Measurements from ENCODE around the gene NGRN. TPM values are rescaled to one million over a fixed set of nuclear protein-coding genes. Genes with fewer than 3 reads are reported as not detected.
"Not testable (repeated sequence)": the region's sequence is repeated elsewhere in the genome, so short reads cannot be mapped to it uniquely, and the experiment has no call there.

NGRN gene
- total RNA-seq, 1 donor from 2014 or later: 103 TPM

- Mint-ChIP-seq H3K27me3 (peaks cover 4% of the 10 kb centered on the region), H3K9me3 (no peaks in the 10 kb centered on the region), H3K4me1 (ENCODE audit: unreplicated experiment) (no peaks in the 10 kb centered on the region), H3K27ac (no peak overlapping the region), H3K36me3 (no peaks in the 10 kb centered on the region), H3K4me3 (no peak overlapping the region)
- no peak for DNase-seq (ENCODE audit: extremely low spot score, unreplicated experiment)
- no peak for TF ChIP-seq CTCF (conservative IDR thresholded peaks at IDR 0.05)
Observed at GRCh38 chr15:90257776-90258175, 7.7 kb upstream of the NGRN start.

- H3K27ac Mint-ChIP-seq: no peak overlapping the region
Observed at GRCh38 chr15:90259524-90259923, 5.9 kb upstream of the NGRN start.

GRCh38 chr15:90260731-90261130, 4.7 kb upstream of the NGRN start:
- not testable (repeated sequence) for H3K27ac Mint-ChIP-seq; H3K36me3 Mint-ChIP-seq; H3K4me1 Mint-ChIP-seq (ENCODE audit: unreplicated experiment); H3K4me3 Mint-ChIP-seq; DNase-seq (ENCODE audit: extremely low spot score, unreplicated experiment); H3K9me3 Mint-ChIP-seq; H3K27me3 Mint-ChIP-seq

More at GRCh38 chr15:90259524-90259923, 5.9 kb upstream of the NGRN start:
- peaks cover 4% of the 10 kb centered on the region for H3K27me3 Mint-ChIP-seq
- H3K4me1 Mint-ChIP-seq (ENCODE audit: unreplicated experiment): no peaks in the 10 kb centered on the region
- H3K4me3 Mint-ChIP-seq: no peak overlapping the region
- TF ChIP-seq CTCF (conservative IDR thresholded peaks at IDR 0.05): no peak
- no peaks in the 10 kb centered on the region for H3K36me3 Mint-ChIP-seq
- H3K9me3 Mint-ChIP-seq: no peaks in the 10 kb centered on the region
- no peak for DNase-seq (ENCODE audit: extremely low spot score, unreplicated experiment)

- DNase-seq (ENCODE audit: extremely low spot score, unreplicated experiment): no peak
- Mint-ChIP-seq H3K4me3 (no peak overlapping the region), H3K27ac (no peak overlapping the region), H3K36me3 (no peaks in the 10 kb centered on the region), H3K27me3 (peaks cover 4% of the 10 kb centered on the region), H3K9me3 (no peaks in the 10 kb centered on the region), H3K4me1 (ENCODE audit: unreplicated experiment) (peaks cover 4% of the 10 kb centered on the region)
- no peak for TF ChIP-seq CTCF (conservative IDR thresholded peaks at IDR 0.05)
Observed at GRCh38 chr15:90261811-90262210, 3.7 kb upstream of the NGRN start.

GRCh38 chr15:90262426-90262825, 3.0 kb upstream of the NGRN start:
- no peak for DNase-seq (ENCODE audit: extremely low spot score, unreplicated experiment)
- no peak for TF ChIP-seq CTCF (conservative IDR thresholded peaks at IDR 0.05)
- Mint-ChIP-seq H3K27ac (no peak overlapping the region), H3K9me3 (no peaks in the 10 kb centered on the region), H3K4me1 (ENCODE audit: unreplicated experiment) (peaks cover 7% of the 10 kb centered on the region), H3K27me3 (no peaks in the 10 kb centered on the region), H3K4me3 (peak overlapping the region; percentile 1), H3K36me3 (no peaks in the 10 kb centered on the region)

- H3K27ac Mint-ChIP-seq: peak overlapping the region; percentile 97
- H3K36me3 Mint-ChIP-seq: peaks cover 10% of the 10 kb centered on the region
- peak overlapping the region; percentile 98 for H3K4me3 Mint-ChIP-seq
- no peaks in the 10 kb centered on the region for H3K9me3 Mint-ChIP-seq
- H3K27me3 Mint-ChIP-seq: no peaks in the 10 kb centered on the region
- TF ChIP-seq CTCF (conservative IDR thresholded peaks at IDR 0.05): no peak
- H3K4me1 Mint-ChIP-seq (ENCODE audit: unreplicated experiment): peaks cover 20% of the 10 kb centered on the region
- no peak for DNase-seq (ENCODE audit: extremely low spot score, unreplicated experiment)
Observed at GRCh38 chr15:90264671-90265070, 801 bp upstream of the NGRN start.

Data from type B pancreatic cell (in vitro differentiated cells).